NAMALWA (cell line): ENCODE data around the gene SSTR4.
"Not testable (repeated sequence)": the region's sequence is repeated elsewhere in the genome, so short reads cannot be mapped to it uniquely, and the experiment has no call there.

Experiments
- DNase-seq: peaks from one replicate; pipeline ENCODE4 v3.0.0-alpha.2; 2015; ENCODE audit warnings: low spot score

SSTR4 gene

GRCh38 chr20:23018941-23019340 lies 16.2 kb upstream of the SSTR4 start:
- DNase-seq, result no peak

- DNase-seq, result no peak
Observed at GRCh38 chr20:23019403-23019802, 15.7 kb upstream of the SSTR4 start.

GRCh38 chr20:23020230-23021018 lies 14.7 kb upstream of the SSTR4 start:
- DNase-seq, result no peak

- DNase-seq, result no peak
Observed at GRCh38 chr20:23021541-23021940, 13.6 kb upstream of the SSTR4 start.

GRCh38 chr20:23021951-23022350 lies 13.2 kb upstream of the SSTR4 start:
- no peak for DNase-seq

- no peak for DNase-seq
Observed at GRCh38 chr20:23022849-23023248, 12.3 kb upstream of the SSTR4 start.

GRCh38 chr20:23023621-23024177 lies 11.4 kb upstream of the SSTR4 start:
- DNase-seq, result no peak

- DNase-seq, result no peak
Observed at GRCh38 chr20:23024701-23025100, 10.4 kb upstream of the SSTR4 start.

GRCh38 chr20:23025503-23025902 lies 9.6 kb upstream of the SSTR4 start:
- not testable (repeated sequence) for DNase-seq

- no peak for DNase-seq
Observed at GRCh38 chr20:23027721-23028120, 7.4 kb upstream of the SSTR4 start.

- DNase-seq, result no peak
Observed at GRCh38 chr20:23028392-23028791, 6.7 kb upstream of the SSTR4 start.

GRCh38 chr20:23029324-23029723 lies 5.8 kb upstream of the SSTR4 start:
- DNase-seq, result no peak

- no peak for DNase-seq
Observed at GRCh38 chr20:23031346-23031745, 3.8 kb upstream of the SSTR4 start.

- DNase-seq, result no peak
Observed at GRCh38 chr20:23032056-23032749, 2.9 kb upstream of the SSTR4 start.

GRCh38 chr20:23032750-23033078 lies 2.4 kb upstream of the SSTR4 start:
- no peak for DNase-seq

GRCh38 chr20:23033918-23034317 lies 1.2 kb upstream of the SSTR4 start:
- DNase-seq, result no peak

GRCh38 chr20:23035731-23036130 lies 619 bp downstream of the SSTR4 start:
- no peak for DNase-seq

- DNase-seq, result no peak
Observed at GRCh38 chr20:23036371-23036770, 1.3 kb downstream of the SSTR4 start.

GRCh38 chr20:23037017-23037481 lies 1.9 kb downstream of the SSTR4 start:
- no peak for DNase-seq

- DNase-seq, result no peak
Observed at GRCh38 chr20:23039136-23039875, 4.2 kb downstream of the SSTR4 start.

GRCh38 chr20:23039885-23040508 lies 4.9 kb downstream of the SSTR4 start:
- no peak for DNase-seq

- no peak for DNase-seq
Observed at GRCh38 chr20:23042270-23042669, 7.2 kb downstream of the SSTR4 start.
